ENCODE data around the gene SLC25A46.

DNA sequence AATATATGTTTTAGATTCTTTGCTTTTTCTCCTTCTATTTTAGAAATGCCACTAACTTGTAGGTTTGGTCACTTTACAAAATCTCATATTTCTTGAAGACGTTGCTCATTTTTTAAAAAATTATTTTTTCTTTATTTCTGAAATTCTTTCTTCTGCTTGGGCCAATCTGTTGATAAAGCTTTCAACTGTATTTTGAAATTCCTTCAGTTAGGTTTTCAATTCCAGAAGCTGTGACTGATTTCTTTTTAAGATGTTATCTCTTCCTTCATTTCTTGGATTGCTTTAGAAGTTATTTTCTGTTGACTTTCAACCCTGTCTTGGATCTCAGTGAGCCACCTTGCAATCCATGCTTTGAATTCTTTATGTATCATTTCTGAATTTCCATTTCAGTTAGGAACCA, 64.2 kb downstream of the SLC25A46 start:
- TF ChIP-seq, protein P1, sequence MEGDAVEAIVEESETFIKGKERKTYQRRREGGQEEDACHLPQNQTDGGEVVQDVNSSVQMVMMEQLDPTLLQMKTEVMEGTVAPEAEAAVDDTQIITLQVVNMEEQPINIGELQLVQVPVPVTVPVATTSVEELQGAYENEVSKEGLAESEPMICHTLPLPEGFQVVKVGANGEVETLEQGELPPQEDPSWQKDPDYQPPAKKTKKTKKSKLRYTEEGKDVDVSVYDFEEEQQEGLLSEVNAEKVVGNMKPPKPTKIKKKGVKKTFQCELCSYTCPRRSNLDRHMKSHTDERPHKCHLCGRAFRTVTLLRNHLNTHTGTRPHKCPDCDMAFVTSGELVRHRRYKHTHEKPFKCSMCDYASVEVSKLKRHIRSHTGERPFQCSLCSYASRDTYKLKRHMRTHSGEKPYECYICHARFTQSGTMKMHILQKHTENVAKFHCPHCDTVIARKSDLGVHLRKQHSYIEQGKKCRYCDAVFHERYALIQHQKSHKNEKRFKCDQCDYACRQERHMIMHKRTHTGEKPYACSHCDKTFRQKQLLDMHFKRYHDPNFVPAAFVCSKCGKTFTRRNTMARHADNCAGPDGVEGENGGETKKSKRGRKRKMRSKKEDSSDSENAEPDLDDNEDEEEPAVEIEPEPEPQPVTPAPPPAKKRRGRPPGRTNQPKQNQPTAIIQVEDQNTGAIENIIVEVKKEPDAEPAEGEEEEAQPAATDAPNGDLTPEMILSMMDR (IDR thresholded peaks at IDR 0.05 in 4 of 5, conservative IDR thresholded peaks at IDR 0.05 in 1 of 5): no peak
- TF ChIP-seq POLR2A (IDR thresholded peaks at IDR 0.05): no peak

All from gastrocnemius medialis (tissue), 4 donors.